HG03025 (cell line): ENCODE results near the gene STOML1.
"Not testable (repeated sequence)": the region's sequence is repeated elsewhere in the genome, so short reads cannot be mapped to it uniquely, and the experiment has no call there.

Experiments used
- ATAC-seq: cut with Tn5 transposase; IDR thresholded peaks from one replicate; pipeline ENCODE4 v1.9.1; 2021; ENCODE audit warnings: mild to moderate bottlenecking, moderate library complexity; ENCODE audit not compliant: unreplicated experiment, low FRiP score

The STOML1 gene

GRCh38 chr15:73949496-73949895 is 42.6 kb downstream of the STOML1 start:
- no peak for ATAC-seq

GRCh38 chr15:73948982-73949381 is 43.1 kb downstream of the STOML1 start:
- no peak for ATAC-seq

- ATAC-seq: no peak
These were observed 43.7 kb downstream of the STOML1 start for GRCh38 chr15:73948396-73948795.

GRCh38 chr15:73947651-73948050 is 44.4 kb downstream of the STOML1 start:
- no peak for ATAC-seq

GRCh38 chr15:73946795-73947370 is 45.2 kb downstream of the STOML1 start:
- no peak for ATAC-seq

GRCh38 chr15:73946046-73946721 is 45.9 kb downstream of the STOML1 start:
- no peak for ATAC-seq

GRCh38 chr15:73945130-73945508 is 47.0 kb downstream of the STOML1 start:
- ATAC-seq: no peak

- ATAC-seq: no peak
These were observed 47.6 kb downstream of the STOML1 start for GRCh38 chr15:73944161-73945129.

GRCh38 chr15:73942751-73943270 is 49.3 kb downstream of the STOML1 start:
- no peak for ATAC-seq

GRCh38 chr15:73941871-73942635 is 50.0 kb downstream of the STOML1 start:
- ATAC-seq: no peak

GRCh38 chr15:73941449-73941848 is 50.6 kb downstream of the STOML1 start:
- no peak for ATAC-seq

- no peak for ATAC-seq
These were observed 51.1 kb downstream of the STOML1 start for GRCh38 chr15:73941044-73941443.

- ATAC-seq: no peak
These were observed 51.8 kb downstream of the STOML1 start for GRCh38 chr15:73940061-73940981.

GRCh38 chr15:73939138-73939537 is 53.0 kb downstream of the STOML1 start:
- ATAC-seq: no peak

- ATAC-seq: not testable (repeated sequence)
These were observed 53.6 kb downstream of the STOML1 start for GRCh38 chr15:73938516-73938915.

- ATAC-seq: no peak
These were observed 54.4 kb downstream of the STOML1 start for GRCh38 chr15:73937726-73938125.

GRCh38 chr15:73937296-73937695 is 54.8 kb downstream of the STOML1 start:
- no peak for ATAC-seq

GRCh38 chr15:73936588-73937290 is 55.4 kb downstream of the STOML1 start:
- ATAC-seq: no peak

- no peak for ATAC-seq
These were observed 55.9 kb downstream of the STOML1 start for GRCh38 chr15:73936181-73936580.
